ENCODE results near the gene VIPR2.

GRCh38 chr7:159064121-159064815, 80.4 kb downstream of the VIPR2 start:
- no peak for TF ChIP-seq CTCF (conservative IDR thresholded peaks at IDR 0.05)
- TF ChIP-seq ZFX (IDR thresholded peaks at IDR 0.05), result no peak
